Measurements from ENCODE around the gene ZAP70.

DNA sequence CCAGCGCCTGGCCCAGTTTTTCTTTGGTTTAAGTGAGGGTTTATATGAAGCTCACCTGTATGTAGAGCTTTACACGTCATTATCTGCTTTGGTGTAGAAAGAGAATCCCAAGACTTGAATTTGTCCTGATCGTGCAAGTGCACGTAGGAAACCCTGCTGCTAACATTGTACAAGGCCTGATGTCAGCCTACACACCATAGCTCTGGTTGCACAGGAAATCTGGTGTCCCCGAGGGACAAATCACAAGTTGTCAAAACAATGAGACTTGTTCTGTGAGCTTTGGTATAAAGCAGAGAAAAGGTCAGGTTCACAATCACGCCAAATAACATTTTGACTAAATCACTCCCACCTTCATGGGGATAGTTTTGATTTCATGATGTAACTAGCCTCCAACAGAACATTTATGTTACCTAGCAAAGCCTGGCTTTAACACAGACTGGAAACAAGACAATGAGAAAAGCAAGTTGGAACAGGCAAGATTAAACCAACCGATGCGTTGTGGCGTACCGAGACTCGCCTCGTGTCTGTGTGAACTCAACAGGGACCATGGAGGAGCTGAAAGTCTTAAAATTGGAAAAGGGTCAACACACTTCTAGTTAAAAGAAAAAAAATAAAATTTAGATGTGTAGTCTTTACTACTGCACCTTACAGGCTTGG lies 41.4 kb downstream of the ZAP70 start:
- TF ChIP-seq, protein P1, sequence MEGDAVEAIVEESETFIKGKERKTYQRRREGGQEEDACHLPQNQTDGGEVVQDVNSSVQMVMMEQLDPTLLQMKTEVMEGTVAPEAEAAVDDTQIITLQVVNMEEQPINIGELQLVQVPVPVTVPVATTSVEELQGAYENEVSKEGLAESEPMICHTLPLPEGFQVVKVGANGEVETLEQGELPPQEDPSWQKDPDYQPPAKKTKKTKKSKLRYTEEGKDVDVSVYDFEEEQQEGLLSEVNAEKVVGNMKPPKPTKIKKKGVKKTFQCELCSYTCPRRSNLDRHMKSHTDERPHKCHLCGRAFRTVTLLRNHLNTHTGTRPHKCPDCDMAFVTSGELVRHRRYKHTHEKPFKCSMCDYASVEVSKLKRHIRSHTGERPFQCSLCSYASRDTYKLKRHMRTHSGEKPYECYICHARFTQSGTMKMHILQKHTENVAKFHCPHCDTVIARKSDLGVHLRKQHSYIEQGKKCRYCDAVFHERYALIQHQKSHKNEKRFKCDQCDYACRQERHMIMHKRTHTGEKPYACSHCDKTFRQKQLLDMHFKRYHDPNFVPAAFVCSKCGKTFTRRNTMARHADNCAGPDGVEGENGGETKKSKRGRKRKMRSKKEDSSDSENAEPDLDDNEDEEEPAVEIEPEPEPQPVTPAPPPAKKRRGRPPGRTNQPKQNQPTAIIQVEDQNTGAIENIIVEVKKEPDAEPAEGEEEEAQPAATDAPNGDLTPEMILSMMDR (IDR thresholded peaks at IDR 0.05) = no peak
- no peak for TF ChIP-seq POLR2A (IDR thresholded peaks at IDR 0.05)

All from tibial nerve (tissue), 3 donors.